T-helper 17 cell (primary cell): ENCODE results near the gene GRM4. TPM values are rescaled to one million over a fixed set of nuclear protein-coding genes. Genes with fewer than 3 reads are reported as not detected.

Source experiments
- ATAC-seq: fragments of 150-1000 bp; cut with Tn5 transposase; 2 replicates; pipeline ENCODE4 v1.10.0; 2021; ENCODE audit warnings: mild to moderate bottlenecking, moderate library complexity
- DNase-seq, 3 donors: peaks; one replicate each; pipeline versions ENCODE4 v3.0.0 to v3.0.0-alpha.2; 2020 to 2021
- H3K9me3 ChIP-seq: one replicate; pipeline ENCODE4 v1.7.0; 2013; ENCODE audit warnings: low read length, mild to moderate bottlenecking; ENCODE audit not compliant: control insufficient read depth, poor library complexity, severe bottlenecking
- H3K27ac Mint-ChIP-seq: one replicate; pipeline ENCODE4 v1.8.0; 2022; ENCODE audit warnings: mild to moderate bottlenecking, moderate library complexity, mixed read lengths
- H3K27me3 Mint-ChIP-seq: one replicate; pipeline ENCODE4 v1.8.0; 2022; ENCODE audit warnings: mixed read lengths
- H3K36me3 Mint-ChIP-seq: one replicate; pipeline ENCODE4 v1.8.0; 2022; ENCODE audit warnings: low read depth, mixed read lengths
- H3K4me1 Mint-ChIP-seq: one replicate; pipeline ENCODE4 v1.8.0; 2022; ENCODE audit warnings: mild to moderate bottlenecking, mixed read lengths
- H3K4me3 Mint-ChIP-seq: one replicate; pipeline ENCODE4 v1.8.0; 2022; ENCODE audit warnings: mild to moderate bottlenecking, moderate library complexity, mixed read lengths
- total RNA-seq, 4 donors: library from RNA in 2 of 4; stranded (reverse) in 2 of 4; gene quantifications; one replicate each; pipeline ENCODE4 v1.2.3 and lab custom pipeline; 2022 to 2026

The GRM4 gene
- total RNA-seq, 2 donors from 2014 or later, result not detected

DNA sequence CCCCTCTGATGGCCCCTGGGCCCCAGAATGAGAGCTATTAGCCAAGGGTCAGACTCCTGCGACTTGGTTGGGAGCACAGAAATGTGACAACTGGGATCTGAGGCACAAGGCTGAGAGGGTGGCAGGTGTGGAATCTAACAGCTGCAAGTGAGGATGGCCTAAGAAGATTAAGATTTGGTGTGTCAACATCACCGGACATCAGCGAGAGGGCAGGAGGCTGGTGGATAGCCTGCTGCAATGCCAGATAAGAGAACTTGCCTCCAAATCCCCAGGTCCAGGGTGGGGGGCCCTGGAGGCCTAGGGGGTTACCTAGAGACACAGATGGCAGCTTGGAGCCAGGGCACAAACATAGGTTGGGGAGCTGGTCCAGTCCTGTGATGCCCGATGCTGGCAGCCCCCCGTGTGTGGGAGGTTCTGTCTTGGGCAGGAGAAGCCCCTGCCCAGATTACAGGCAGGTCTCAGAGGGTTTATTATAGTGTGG is 155.8 kb downstream of the GRM4 start:
- peaks cover 2% of the 10 kb centered on the region for H3K36me3 Mint-ChIP-seq
- H3K4me3 Mint-ChIP-seq, result no peak overlapping the region
- no peaks in the 10 kb centered on the region for H3K9me3 ChIP-seq
- DNase-seq, result no peak
- no peak overlapping the region for H3K27ac Mint-ChIP-seq
- ATAC-seq, result no peak
- no peaks in the 10 kb centered on the region for H3K4me1 Mint-ChIP-seq
- peaks cover 19% of the 10 kb centered on the region for H3K27me3 Mint-ChIP-seq

DNA sequence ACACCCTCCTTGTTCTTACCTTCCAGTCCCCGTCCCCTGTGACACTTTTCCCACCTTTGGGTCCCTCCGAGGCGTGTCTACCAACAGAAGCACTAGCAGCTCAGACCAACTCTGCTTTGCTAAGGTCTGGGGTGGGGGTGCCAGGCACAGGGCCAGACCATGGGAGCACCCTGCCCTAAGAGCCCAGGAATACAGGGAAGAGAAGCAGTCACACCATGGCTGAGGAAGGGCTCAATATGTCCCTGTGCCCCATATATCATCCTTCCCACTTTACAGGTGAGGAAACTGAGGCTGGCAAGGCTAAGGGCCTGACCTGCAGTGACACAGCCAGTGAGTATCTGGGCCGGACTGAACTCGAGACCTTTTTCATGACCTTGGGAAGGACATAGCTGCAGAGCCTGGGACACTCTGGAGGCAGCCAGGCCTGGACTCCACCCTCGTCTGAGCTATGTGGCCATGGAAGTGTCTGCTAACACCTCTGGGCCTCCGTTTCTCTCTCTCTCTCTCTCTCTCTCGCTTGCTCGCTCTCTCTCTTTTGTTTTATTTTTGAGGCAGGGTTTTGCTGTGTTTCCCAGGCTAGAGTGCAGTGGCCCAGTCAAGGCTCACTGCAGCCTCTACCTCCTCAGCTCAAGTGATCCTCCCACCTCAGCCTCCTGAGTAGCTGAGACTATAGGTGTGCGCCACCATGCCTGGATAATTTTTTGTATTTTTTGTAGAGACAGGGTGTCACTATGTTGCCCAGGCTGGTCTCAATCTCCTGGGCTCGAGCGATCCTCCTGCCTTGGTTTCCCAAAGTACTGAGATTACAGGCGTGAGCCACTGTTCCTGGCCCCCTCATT is 156.7 kb downstream of the GRM4 start:
- no peak overlapping the region for H3K4me3 Mint-ChIP-seq
- ATAC-seq, result no peak
- H3K27ac Mint-ChIP-seq, result no peak overlapping the region
- DNase-seq, result no peak
- no peaks in the 10 kb centered on the region for H3K9me3 ChIP-seq
- H3K27me3 Mint-ChIP-seq, result peaks cover 20% of the 10 kb centered on the region
- H3K36me3 Mint-ChIP-seq, result no peaks in the 10 kb centered on the region
- no peaks in the 10 kb centered on the region for H3K4me1 Mint-ChIP-seq

DNA sequence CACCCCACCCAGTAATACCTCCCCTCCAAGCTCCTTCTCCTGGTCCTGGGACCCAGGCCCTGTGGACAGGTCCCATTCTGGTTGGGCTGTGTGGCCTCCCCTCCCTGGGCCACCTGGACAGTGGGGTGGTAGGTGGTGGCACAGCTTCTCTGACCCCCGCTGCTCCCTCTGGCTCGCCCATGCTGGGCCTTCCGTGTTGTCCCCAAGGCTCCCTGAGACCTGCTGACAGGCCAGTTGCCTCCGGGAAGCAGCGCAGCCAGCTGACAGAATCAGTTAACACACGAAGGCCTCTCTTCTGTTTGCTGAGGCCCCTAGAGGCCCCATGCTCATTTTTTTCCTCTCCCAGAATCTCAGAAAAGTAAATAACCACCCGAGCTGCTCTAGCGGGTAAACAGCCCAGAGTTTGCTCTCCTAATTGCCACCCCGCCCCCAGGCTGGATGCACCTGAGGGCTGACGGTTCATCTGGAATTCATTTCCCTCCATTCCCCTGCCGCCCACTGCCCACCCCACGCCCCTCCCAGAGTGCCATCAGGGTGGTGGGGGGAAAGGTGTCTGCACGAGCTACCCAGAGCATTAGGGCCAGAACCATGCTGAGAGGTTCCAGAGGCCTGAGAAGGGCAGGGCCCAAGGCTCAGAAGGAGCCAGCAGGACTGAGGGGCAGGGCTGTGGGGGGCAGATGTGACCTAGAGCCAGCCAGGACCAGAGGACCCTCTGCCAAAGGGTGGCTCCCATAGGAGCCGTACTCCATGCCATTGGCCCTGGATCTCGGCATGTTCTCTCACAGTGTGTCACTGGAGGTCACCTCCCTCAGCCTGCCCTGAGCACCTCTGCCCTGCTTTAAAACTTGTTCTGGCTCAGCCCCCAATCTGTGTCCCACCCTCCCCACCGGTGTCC is 157.5 kb downstream of the GRM4 start:
- ATAC-seq (no peak), DNase-seq (no peak)
- Mint-ChIP-seq H3K4me1 (peaks cover under 1% of the 10 kb centered on the region), H3K4me3 (no peak overlapping the region), H3K27ac (no peak overlapping the region), H3K27me3 (peaks cover 22% of the 10 kb centered on the region), H3K36me3 (no peaks in the 10 kb centered on the region)
- H3K9me3 ChIP-seq, result no peaks in the 10 kb centered on the region

DNA sequence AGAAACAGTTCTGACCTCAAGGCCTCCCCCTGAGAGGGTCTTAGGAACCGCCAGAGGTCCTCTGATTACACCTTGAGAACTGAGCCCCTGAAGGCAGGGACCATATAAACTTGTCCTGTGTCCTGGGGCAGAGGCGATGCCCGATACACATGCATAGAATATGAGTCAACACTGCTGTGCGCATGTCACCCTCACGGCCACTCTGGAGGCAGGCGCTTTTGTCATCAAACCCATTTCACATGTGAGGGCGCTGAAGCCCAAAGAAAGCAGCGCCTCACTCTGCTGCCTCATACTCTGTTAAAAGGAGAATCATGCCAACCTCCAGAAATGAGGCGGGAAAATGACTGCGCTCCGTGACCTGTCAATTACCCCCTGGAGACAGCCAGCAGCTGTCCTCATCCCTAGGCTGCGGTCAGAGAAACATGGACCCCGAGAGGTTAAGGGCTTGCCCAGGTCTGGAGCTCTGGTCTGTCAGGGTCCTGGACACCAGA is 158.3 kb downstream of the GRM4 start:
- Mint-ChIP-seq H3K4me1 (peaks cover 3% of the 10 kb centered on the region), H3K27ac (no peak overlapping the region), H3K36me3 (no peaks in the 10 kb centered on the region), H3K4me3 (no peak overlapping the region), H3K27me3 (peaks cover 19% of the 10 kb centered on the region)
- ATAC-seq (no peak), DNase-seq (no peak)
- H3K9me3 ChIP-seq, result no peaks in the 10 kb centered on the region

- DNase-seq, result no peak
- Mint-ChIP-seq H3K4me3 (no peak overlapping the region), H3K4me1 (peaks cover 3% of the 10 kb centered on the region), H3K27ac (no peak overlapping the region), H3K36me3 (no peaks in the 10 kb centered on the region), H3K27me3 (peaks cover 19% of the 10 kb centered on the region)
- ATAC-seq, result no peak
- no peaks in the 10 kb centered on the region for H3K9me3 ChIP-seq
Observed at GRCh38 chr6:33985947-33986346, 159.9 kb downstream of the GRM4 start.

DNA sequence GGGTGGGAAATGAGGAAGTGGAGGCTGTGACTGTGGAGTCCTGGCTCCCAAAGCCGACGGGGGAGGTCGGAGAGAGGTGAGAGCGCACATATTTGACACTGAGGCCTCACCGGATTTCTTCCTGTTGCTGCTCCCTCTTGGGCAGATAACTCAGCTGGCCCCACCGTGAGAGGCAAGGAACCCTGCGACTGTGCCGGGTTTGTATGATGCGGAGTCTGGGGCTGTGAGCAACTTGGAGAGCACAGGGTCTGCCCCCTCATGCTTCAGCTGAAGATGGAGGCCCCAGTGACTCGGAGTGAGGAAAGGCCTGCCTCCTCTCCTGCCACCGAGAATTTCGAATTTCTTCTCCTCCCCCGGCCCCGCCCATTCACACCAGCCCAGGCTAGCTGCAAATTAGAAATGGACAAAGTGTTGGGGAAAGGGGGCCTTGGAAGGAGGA is 160.6 kb downstream of the GRM4 start:
- Mint-ChIP-seq H3K27me3 (peaks cover 19% of the 10 kb centered on the region), H3K27ac (no peak overlapping the region), H3K4me1 (peaks cover 3% of the 10 kb centered on the region), H3K4me3 (no peak overlapping the region), H3K36me3 (no peaks in the 10 kb centered on the region)
- ATAC-seq, result no peak
- H3K9me3 ChIP-seq, result no peaks in the 10 kb centered on the region
- DNase-seq, result no peak

- DNase-seq, result no peak
- Mint-ChIP-seq H3K27ac (no peak overlapping the region), H3K36me3 (no peaks in the 10 kb centered on the region), H3K4me1 (peaks cover 4% of the 10 kb centered on the region), H3K4me3 (no peak overlapping the region), H3K27me3 (peaks cover 19% of the 10 kb centered on the region)
- ATAC-seq, result no peak
- no peaks in the 10 kb centered on the region for H3K9me3 ChIP-seq
Observed at GRCh38 chr6:33984466-33985312, 161.2 kb downstream of the GRM4 start.

GRCh38 chr6:33983721-33984465 is 162.0 kb downstream of the GRM4 start:
- peaks cover 20% of the 10 kb centered on the region for H3K27me3 Mint-ChIP-seq
- no peak for DNase-seq
- no peaks in the 10 kb centered on the region for H3K9me3 ChIP-seq
- ATAC-seq, result no peak
- H3K36me3 Mint-ChIP-seq, result no peaks in the 10 kb centered on the region
- H3K4me1 Mint-ChIP-seq, result peaks cover 6% of the 10 kb centered on the region
- no peak overlapping the region for H3K4me3 Mint-ChIP-seq
- no peak overlapping the region for H3K27ac Mint-ChIP-seq

GRCh38 chr6:33983109-33983716 is 162.7 kb downstream of the GRM4 start:
- DNase-seq (no peak), ATAC-seq (no peak)
- no peak overlapping the region for H3K27ac Mint-ChIP-seq
- H3K36me3 Mint-ChIP-seq, result no peaks in the 10 kb centered on the region
- peaks cover 21% of the 10 kb centered on the region for H3K27me3 Mint-ChIP-seq
- H3K4me3 Mint-ChIP-seq, result no peak overlapping the region
- no peaks in the 10 kb centered on the region for H3K9me3 ChIP-seq
- H3K4me1 Mint-ChIP-seq, result peaks cover 6% of the 10 kb centered on the region

DNA sequence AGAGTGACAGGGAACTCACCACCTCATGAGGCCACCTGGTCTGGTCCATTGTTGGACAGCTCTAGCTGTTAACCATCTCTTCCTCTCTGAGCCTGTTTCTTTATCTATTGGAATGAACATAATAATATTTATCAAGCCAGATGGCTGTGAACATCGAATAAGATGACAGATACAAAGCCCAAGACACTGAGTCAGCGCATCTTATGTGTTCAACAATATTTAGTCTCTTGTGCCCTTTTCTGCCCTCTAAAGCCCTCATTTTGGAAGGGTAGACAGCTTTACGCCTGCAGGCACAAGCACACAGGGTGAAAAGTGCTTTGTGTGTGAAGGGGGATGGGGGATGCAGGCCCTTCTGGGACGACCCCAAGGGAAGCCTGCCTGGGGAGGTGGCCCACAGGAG is 164.0 kb downstream of the GRM4 start:
- Mint-ChIP-seq H3K27me3 (peaks cover 34% of the 10 kb centered on the region), H3K4me1 (peaks cover 8% of the 10 kb centered on the region)

DNA sequence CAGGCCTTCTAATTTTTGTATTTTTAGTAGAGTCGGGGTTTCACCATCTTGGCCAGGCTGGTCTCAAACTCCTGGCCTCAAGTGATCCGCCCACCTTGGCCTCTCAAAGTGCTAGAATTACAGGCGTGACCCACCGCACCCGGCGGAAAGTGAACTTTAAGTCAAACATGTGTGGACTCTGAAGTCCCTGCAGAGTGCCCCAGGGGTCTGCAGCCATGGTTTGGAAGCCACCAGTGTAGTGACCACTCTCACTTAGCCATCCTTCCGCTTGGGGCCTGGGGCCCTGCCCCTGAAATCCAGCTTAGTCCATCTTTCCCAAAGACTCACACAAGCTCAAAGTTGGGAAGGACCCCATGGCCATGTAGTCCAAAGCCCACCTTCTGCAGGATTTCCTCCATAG is 164.5 kb downstream of the GRM4 start:
- H3K4me1 Mint-ChIP-seq, result peaks cover 11% of the 10 kb centered on the region
- DNase-seq (no peak), ATAC-seq (no peak)
- no peak overlapping the region for H3K27ac Mint-ChIP-seq
- peaks cover 3% of the 10 kb centered on the region for H3K36me3 Mint-ChIP-seq
- peaks cover 38% of the 10 kb centered on the region for H3K27me3 Mint-ChIP-seq
- H3K9me3 ChIP-seq, result no peaks in the 10 kb centered on the region
- no peak overlapping the region for H3K4me3 Mint-ChIP-seq

More for the DNA sequence above, 164.0 kb downstream of the GRM4 start:
- Mint-ChIP-seq H3K36me3 (peaks cover 2% of the 10 kb centered on the region), H3K4me3 (peak overlapping the region; percentile 50), H3K27ac (no peak overlapping the region)
- H3K9me3 ChIP-seq, result no peaks in the 10 kb centered on the region
- DNase-seq (no peak), ATAC-seq (no peak)
